ENCODE data around the gene HLA-A. TPM values are rescaled to one million over a fixed set of nuclear protein-coding genes. Genes with fewer than 3 reads are reported as not detected.

The HLA-A gene
- total and polyA plus RNA-seq, 2 of the 13 experiments (the other 11 are each of a cell fraction or from before 2014, with no cell fraction given): 345 to 527 TPM

- peak; percentile 74; the same call in 1 of the 2 replicates for TF ChIP-seq ZNF580 (CRISPR knock-in tag; IDR thresholded peaks at IDR 0.05; ENCODE audit: borderline replicate concordance, low read depth)
- TF ChIP-seq, protein P1, sequence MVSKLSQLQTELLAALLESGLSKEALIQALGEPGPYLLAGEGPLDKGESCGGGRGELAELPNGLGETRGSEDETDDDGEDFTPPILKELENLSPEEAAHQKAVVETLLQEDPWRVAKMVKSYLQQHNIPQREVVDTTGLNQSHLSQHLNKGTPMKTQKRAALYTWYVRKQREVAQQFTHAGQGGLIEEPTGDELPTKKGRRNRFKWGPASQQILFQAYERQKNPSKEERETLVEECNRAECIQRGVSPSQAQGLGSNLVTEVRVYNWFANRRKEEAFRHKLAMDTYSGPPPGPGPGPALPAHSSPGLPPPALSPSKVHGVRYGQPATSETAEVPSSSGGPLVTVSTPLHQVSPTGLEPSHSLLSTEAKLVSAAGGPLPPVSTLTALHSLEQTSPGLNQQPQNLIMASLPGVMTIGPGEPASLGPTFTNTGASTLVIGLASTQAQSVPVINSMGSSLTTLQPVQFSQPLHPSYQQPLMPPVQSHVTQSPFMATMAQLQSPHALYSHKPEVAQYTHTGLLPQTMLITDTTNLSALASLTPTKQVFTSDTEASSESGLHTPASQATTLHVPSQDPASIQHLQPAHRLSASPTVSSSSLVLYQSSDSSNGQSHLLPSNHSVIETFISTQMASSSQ (IDR thresholded peaks at IDR 0.05; ENCODE audit: low read depth): peak; percentile 47; the same call in 1 of the 2 replicates
- TF ChIP-seq, protein P1 (CRISPR knock-in tag; IDR thresholded peaks at IDR 0.05; ENCODE audit: borderline replicate concordance): no peak; the same call in 1 of the 2 replicates
- TF ChIP-seq NFYB (CRISPR knock-in tag; IDR thresholded peaks at IDR 0.05): 0 out of 2 replicates have a peak, but pooled peaks have one; percentile 19
- TF ChIP-seq KDM6A (CRISPR knock-in tag; IDR thresholded peaks at IDR 0.05; ENCODE audit: low read depth): no peak; the same call in 1 of the 2 replicates
- no peak for TF ChIP-seq TBX3 (IDR thresholded peaks at IDR 0.05; ENCODE audit: borderline replicate concordance)
- no peak for TF ChIP-seq SYNCRIP (IDR thresholded peaks at IDR 0.05; ENCODE audit: insufficient read depth, low read depth, low read length)
- peak; percentile 67; the same call in 1 of the 2 replicates for TF ChIP-seq HOXA3 (CRISPR knock-in tag; IDR thresholded peaks at IDR 0.05)
- TF ChIP-seq ZNF816 (CRISPR knock-in tag; IDR thresholded peaks at IDR 0.05; ENCODE audit: borderline replicate concordance): peak; percentile 50; the same call in 1 of the 2 replicates
- peak; percentile 87 for TF ChIP-seq KDM2A (CRISPR knock-in tag; IDR thresholded peaks at IDR 0.05; ENCODE audit: borderline replicate concordance, low read depth)
- no peak for TF ChIP-seq FUBP1 (CRISPR knock-in tag; IDR thresholded peaks at IDR 0.05; ENCODE audit: borderline replicate concordance)
- no peak for TF ChIP-seq ZNF841 (CRISPR knock-in tag; IDR thresholded peaks at IDR 0.05; ENCODE audit: borderline replicate concordance)
- TF ChIP-seq ZNF776 (CRISPR knock-in tag; IDR thresholded peaks at IDR 0.05): no peak
- TF ChIP-seq, protein P2, sequence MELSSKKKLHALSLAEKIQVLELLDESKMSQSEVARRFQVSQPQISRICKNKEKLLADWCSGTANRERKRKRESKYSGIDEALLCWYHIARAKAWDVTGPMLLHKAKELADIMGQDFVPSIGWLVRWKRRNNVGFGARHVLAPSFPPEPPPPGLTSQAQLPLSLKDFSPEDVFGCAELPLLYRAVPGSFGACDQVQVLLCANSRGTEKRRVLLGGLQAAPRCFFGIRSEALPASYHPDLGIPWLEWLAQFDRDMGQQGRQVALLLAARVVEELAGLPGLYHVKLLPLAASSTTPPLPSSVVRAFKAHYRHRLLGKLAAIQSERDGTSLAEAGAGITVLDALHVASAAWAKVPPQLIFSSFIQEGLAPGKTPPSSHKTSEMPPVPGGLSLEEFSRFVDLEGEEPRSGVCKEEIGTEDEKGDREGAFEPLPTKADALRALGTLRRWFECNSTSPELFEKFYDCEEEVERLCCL (CRISPR knock-in tag; IDR thresholded peaks at IDR 0.05; ENCODE audit: borderline replicate concordance): no peak
- TF ChIP-seq, protein P3, sequence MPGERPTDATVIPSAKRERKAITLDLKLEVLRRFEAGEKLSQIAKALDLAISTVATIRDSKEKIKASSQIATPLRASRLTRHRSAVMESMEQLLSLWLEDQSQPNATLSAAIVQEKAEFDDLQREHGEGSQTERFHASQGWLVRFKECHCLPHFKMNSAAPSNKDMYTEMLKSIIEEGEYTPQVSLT (CRISPR knock-in tag; IDR thresholded peaks at IDR 0.05; ENCODE audit: borderline replicate concordance, low read depth): no peak
- TF ChIP-seq ZNF431 (CRISPR knock-in tag; IDR thresholded peaks at IDR 0.05; ENCODE audit: borderline replicate concordance, low read depth): peak; percentile 57; the same call in 1 of the 2 replicates
- TF ChIP-seq RELA (CRISPR knock-in tag; IDR thresholded peaks at IDR 0.05): 0 out of 2 replicates have a peak, but pooled peaks have one; percentile 85
- TF ChIP-seq ZNF749 (CRISPR knock-in tag; IDR thresholded peaks at IDR 0.05; ENCODE audit: borderline replicate concordance): peak; percentile 79; the same call in 1 of the 2 replicates
- TF ChIP-seq NAIF1 (CRISPR knock-in tag; IDR thresholded peaks at IDR 0.05; ENCODE audit: borderline replicate concordance): no peak
- TF ChIP-seq ZNF331 (CRISPR knock-in tag; IDR thresholded peaks at IDR 0.05): peak; percentile 94
Measured at GRCh38 chr6:29964887-29965562, 22.7 kb downstream of the HLA-A start (continued).

Measured in HepG2 (cell line).